Measurements from ENCODE around the gene MED8. TPM values are rescaled to one million over a fixed set of nuclear protein-coding genes. Genes with fewer than 3 reads are reported as not detected.

MED8 gene
- total RNA-seq, 1 donor from 2014 or later: 54.5 TPM

DNA sequence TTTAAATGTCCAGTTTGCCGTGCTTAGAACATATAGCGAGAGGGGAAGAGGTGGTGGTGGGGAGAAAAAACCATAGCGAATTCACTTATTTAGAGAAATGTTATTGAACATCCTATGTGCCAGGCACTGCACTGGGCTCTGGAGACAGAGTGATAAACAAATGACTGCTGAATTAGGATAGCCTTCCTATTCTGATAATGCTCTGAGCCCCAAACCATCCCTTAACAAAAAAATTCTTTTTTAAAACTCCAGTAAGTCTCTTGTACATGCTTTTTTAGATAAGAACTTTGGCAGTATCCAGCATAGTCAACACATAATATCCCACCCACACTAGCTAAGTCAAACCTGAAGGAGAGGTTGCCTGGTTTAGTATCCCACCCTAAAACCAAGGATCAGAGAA, 8.6 kb upstream of the MED8 start:
- FAIRE-seq: no peak
- peaks cover 49% of the 10 kb centered on the region for H3K79me2 ChIP-seq (ENCODE audit: insufficient read depth, low read length)
- no peak for TF ChIP-seq EZH2 (IDR thresholded peaks at IDR 0.05; ENCODE audit: insufficient read depth, low read length)
- TF ChIP-seq, protein P1, sequence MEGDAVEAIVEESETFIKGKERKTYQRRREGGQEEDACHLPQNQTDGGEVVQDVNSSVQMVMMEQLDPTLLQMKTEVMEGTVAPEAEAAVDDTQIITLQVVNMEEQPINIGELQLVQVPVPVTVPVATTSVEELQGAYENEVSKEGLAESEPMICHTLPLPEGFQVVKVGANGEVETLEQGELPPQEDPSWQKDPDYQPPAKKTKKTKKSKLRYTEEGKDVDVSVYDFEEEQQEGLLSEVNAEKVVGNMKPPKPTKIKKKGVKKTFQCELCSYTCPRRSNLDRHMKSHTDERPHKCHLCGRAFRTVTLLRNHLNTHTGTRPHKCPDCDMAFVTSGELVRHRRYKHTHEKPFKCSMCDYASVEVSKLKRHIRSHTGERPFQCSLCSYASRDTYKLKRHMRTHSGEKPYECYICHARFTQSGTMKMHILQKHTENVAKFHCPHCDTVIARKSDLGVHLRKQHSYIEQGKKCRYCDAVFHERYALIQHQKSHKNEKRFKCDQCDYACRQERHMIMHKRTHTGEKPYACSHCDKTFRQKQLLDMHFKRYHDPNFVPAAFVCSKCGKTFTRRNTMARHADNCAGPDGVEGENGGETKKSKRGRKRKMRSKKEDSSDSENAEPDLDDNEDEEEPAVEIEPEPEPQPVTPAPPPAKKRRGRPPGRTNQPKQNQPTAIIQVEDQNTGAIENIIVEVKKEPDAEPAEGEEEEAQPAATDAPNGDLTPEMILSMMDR (IDR thresholded peaks at IDR 0.05; ENCODE audit: insufficient read depth, low read depth, low read length): no peak

DNA sequence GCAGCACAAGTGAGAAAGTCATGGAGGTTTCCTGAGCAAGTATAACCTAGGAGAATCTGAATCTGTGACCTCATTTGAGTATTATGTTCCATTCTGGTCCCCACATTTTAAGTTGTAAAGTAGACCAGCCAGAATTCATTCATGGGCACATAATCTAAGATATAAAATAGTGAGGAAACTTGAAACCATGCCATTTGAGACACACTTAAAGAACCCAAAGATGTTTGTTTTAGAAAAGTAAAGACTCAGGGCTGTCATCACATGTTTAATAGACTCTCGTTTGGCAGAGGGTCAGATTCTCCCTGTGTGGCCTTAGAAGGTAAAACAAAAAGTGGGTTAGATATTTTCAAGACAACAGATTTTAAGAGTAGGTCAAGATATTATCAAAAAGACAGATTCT, 6.5 kb upstream of the MED8 start:
- H3K4me3 ChIP-seq (ENCODE audit: insufficient read depth, low read depth, low read length): no peak overlapping the region
- Mint-ChIP-seq H3K4me1 (ENCODE audit: low read depth, unreplicated experiment) (no peaks in the 10 kb centered on the region), H3K27me3 (ENCODE audit: low read depth, unreplicated experiment) (no peaks in the 10 kb centered on the region), H3K4me3 (ENCODE audit: unreplicated experiment) (no peak overlapping the region), H3K36me3 (ENCODE audit: low read depth, unreplicated experiment) (peaks cover 9% of the 10 kb centered on the region), H3K27ac (ENCODE audit: unreplicated experiment) (no peak overlapping the region), H3K9me3 (ENCODE audit: unreplicated experiment) (no peaks in the 10 kb centered on the region)
- H3K27me3 ChIP-seq (ENCODE audit: insufficient read depth, low read length): no peaks in the 10 kb centered on the region
- TF ChIP-seq EZH2 (IDR thresholded peaks at IDR 0.05; ENCODE audit: insufficient read depth, low read length): no peak
- TF ChIP-seq, protein P1 (IDR thresholded peaks at IDR 0.05; ENCODE audit: insufficient read depth, low read depth, low read length): no peak
- H3K4me1 ChIP-seq (ENCODE audit: insufficient read depth, low read length): no peaks in the 10 kb centered on the region
- no peak overlapping the region for H2AFZ ChIP-seq (ENCODE audit: low read depth, low read length)
- H3K79me2 ChIP-seq (ENCODE audit: insufficient read depth, low read length): peaks cover 55% of the 10 kb centered on the region
- H3K27ac ChIP-seq (ENCODE audit: low read depth, low read length): no peak overlapping the region
- no peak overlapping the region for H3K9ac ChIP-seq (ENCODE audit: low read length)
- H3K9me3 ChIP-seq (ENCODE audit: insufficient read depth, low read depth, low read length): no peaks in the 10 kb centered on the region
- peaks cover 7% of the 10 kb centered on the region for H3K36me3 ChIP-seq (ENCODE audit: insufficient read depth, low read length)
- FAIRE-seq: no peak
- peaks cover 29% of the 10 kb centered on the region for H4K20me1 ChIP-seq (ENCODE audit: insufficient read depth, low read length)
- H3K4me2 ChIP-seq (ENCODE audit: low read length): no peak overlapping the region
- DNase-seq (ENCODE audit: low read depth): no peak

More for the DNA sequence above, 8.6 kb upstream of the MED8 start:
- H3K36me3 ChIP-seq (ENCODE audit: insufficient read depth, low read length): peaks cover 7% of the 10 kb centered on the region
- H3K27me3 Mint-ChIP-seq (ENCODE audit: low read depth, unreplicated experiment): no peaks in the 10 kb centered on the region
- H2AFZ ChIP-seq (ENCODE audit: low read depth, low read length): no peak overlapping the region
- H3K4me3 Mint-ChIP-seq (ENCODE audit: unreplicated experiment): no peak overlapping the region
- peaks cover 39% of the 10 kb centered on the region for H4K20me1 ChIP-seq (ENCODE audit: insufficient read depth, low read length)
- H3K9me3 ChIP-seq (ENCODE audit: insufficient read depth, low read depth, low read length): no peaks in the 10 kb centered on the region
- no peak overlapping the region for H3K27ac Mint-ChIP-seq (ENCODE audit: unreplicated experiment)
- H3K4me1 Mint-ChIP-seq (ENCODE audit: low read depth, unreplicated experiment): peaks cover 2% of the 10 kb centered on the region
- H3K36me3 Mint-ChIP-seq (ENCODE audit: low read depth, unreplicated experiment): peaks cover 17% of the 10 kb centered on the region
- no peak overlapping the region for H3K27ac ChIP-seq (ENCODE audit: low read depth, low read length)
- H3K4me3 ChIP-seq (ENCODE audit: insufficient read depth, low read depth, low read length): no peak overlapping the region
- no peak overlapping the region for H3K4me2 ChIP-seq (ENCODE audit: low read length)
- no peaks in the 10 kb centered on the region for H3K4me1 ChIP-seq (ENCODE audit: insufficient read depth, low read length)
- no peaks in the 10 kb centered on the region for H3K9me3 Mint-ChIP-seq (ENCODE audit: unreplicated experiment)
- no peak overlapping the region for H3K9ac ChIP-seq (ENCODE audit: low read length)
- H3K27me3 ChIP-seq (ENCODE audit: insufficient read depth, low read length): no peaks in the 10 kb centered on the region
- DNase-seq (ENCODE audit: low read depth): no peak

DNA sequence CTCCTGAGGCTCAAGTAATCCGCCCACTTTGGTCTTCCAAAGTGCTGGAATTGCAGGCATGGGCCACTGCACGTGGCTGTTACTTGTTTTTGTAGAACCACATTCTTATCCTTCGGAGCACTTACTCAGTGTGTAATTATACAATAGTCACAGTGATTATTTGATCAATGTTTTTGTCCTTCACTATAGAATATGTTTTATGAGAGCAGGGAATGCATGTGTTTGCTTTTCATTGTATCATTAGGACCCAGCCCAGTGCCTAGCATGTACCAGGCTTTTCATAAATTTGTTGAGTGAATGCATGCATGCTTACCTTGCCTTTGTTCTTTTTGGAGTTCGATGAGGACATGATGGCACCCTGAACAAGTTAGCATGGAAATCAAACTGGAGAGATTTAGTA, 5.9 kb upstream of the MED8 start:
- TF ChIP-seq EZH2 (IDR thresholded peaks at IDR 0.05; ENCODE audit: insufficient read depth, low read length): no peak
- TF ChIP-seq, protein P1 (IDR thresholded peaks at IDR 0.05; ENCODE audit: insufficient read depth, low read depth, low read length): no peak
- Mint-ChIP-seq H3K4me3 (ENCODE audit: unreplicated experiment) (no peak overlapping the region), H3K36me3 (ENCODE audit: low read depth, unreplicated experiment) (peaks cover 9% of the 10 kb centered on the region), H3K27me3 (ENCODE audit: low read depth, unreplicated experiment) (no peaks in the 10 kb centered on the region), H3K9me3 (ENCODE audit: unreplicated experiment) (no peaks in the 10 kb centered on the region), H3K4me1 (ENCODE audit: low read depth, unreplicated experiment) (no peaks in the 10 kb centered on the region), H3K27ac (ENCODE audit: unreplicated experiment) (no peak overlapping the region)
- H4K20me1 ChIP-seq (ENCODE audit: insufficient read depth, low read length): peaks cover 29% of the 10 kb centered on the region
- DNase-seq (ENCODE audit: low read depth) (no peak), FAIRE-seq (no peak)
- no peak overlapping the region for H3K4me2 ChIP-seq (ENCODE audit: low read length)
- H3K4me1 ChIP-seq (ENCODE audit: insufficient read depth, low read length): peaks cover 4% of the 10 kb centered on the region
- H3K9me3 ChIP-seq (ENCODE audit: insufficient read depth, low read depth, low read length): no peaks in the 10 kb centered on the region
- H3K4me3 ChIP-seq (ENCODE audit: insufficient read depth, low read depth, low read length): no peak overlapping the region
- no peak overlapping the region for H2AFZ ChIP-seq (ENCODE audit: low read depth, low read length)
- no peak overlapping the region for H3K27ac ChIP-seq (ENCODE audit: low read depth, low read length)
- H3K79me2 ChIP-seq (ENCODE audit: insufficient read depth, low read length): peaks cover 58% of the 10 kb centered on the region
- peaks cover 7% of the 10 kb centered on the region for H3K36me3 ChIP-seq (ENCODE audit: insufficient read depth, low read length)
- no peaks in the 10 kb centered on the region for H3K27me3 ChIP-seq (ENCODE audit: insufficient read depth, low read length)
- H3K9ac ChIP-seq (ENCODE audit: low read length): no peak overlapping the region

Data from astrocyte (in vitro differentiated cells and primary cell).